Measurements from ENCODE around the gene MUS81. TPM values are rescaled to one million over a fixed set of nuclear protein-coding genes. Genes with fewer than 3 reads are reported as not detected.

Gene MUS81
- total and polyA plus RNA-seq, 2 of the 13 experiments (the other 11 are each of a cell fraction or from before 2014, with no cell fraction given), result 25.6 to 30.2 TPM

DNA sequence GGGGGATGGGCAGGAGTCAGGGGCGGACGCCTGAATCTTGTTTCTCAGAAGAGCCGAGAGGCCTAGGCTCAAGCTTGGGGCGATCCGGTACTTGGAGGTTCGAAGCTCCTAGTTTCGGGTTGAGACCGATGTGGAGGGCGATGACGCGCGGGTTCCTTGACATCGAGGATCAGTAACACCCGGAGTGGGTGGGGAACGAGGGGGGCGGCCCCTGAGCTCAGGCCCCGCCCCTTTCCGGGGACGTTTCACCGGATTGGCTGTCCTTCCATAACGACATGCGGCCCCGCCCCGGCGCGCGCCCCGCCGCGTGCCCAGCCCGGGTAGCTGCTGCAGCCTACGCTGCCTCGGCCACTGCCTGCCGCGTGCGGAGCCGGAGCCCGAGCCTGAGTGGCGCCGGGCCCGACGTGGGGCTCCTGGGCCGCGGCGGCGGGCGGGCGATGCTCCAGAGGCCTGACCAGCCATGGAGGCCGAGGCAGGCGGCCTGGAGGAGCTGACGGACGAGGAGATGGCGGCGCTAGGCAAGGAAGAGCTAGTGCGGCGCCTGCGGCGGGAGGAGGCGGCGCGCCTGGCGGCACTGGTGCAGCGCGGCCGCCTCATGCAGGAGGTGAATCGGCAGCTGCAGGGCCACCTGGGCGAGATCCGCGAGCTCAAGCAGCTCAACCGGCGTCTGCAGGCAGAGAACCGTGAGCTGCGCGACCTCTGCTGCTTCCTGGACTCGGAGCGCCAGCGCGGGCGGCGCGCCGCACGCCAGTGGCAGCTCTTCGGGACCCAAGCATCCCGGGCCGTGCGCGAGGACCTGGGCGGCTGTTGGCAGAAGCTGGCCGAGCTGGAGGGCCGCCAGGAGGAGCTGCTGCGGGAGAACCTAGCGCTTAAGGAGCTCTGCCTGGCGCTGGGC is 30.3 kb downstream of the MUS81 start, which contains the start of gene CCDC85B (continued):
- TF ChIP-seq, protein P1, sequence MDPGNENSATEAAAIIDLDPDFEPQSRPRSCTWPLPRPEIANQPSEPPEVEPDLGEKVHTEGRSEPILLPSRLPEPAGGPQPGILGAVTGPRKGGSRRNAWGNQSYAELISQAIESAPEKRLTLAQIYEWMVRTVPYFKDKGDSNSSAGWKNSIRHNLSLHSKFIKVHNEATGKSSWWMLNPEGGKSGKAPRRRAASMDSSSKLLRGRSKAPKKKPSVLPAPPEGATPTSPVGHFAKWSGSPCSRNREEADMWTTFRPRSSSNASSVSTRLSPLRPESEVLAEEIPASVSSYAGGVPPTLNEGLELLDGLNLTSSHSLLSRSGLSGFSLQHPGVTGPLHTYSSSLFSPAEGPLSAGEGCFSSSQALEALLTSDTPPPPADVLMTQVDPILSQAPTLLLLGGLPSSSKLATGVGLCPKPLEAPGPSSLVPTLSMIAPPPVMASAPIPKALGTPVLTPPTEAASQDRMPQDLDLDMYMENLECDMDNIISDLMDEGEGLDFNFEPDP (CRISPR knock-in tag; conservative IDR thresholded peaks at IDR 0.05), result no peak
- TF ChIP-seq PAF1 (CRISPR knock-in tag; IDR thresholded peaks at IDR 0.05) (no peak), JUND (CRISPR knock-in tag; IDR thresholded peaks at IDR 0.05) (peak; percentile 61; the same call in 1 of the 2 replicates), SATB2 (CRISPR knock-in tag; IDR thresholded peaks at IDR 0.05) (peak; percentile 88; the same call in 1 of the 2 replicates), SETDB1 (CRISPR knock-in tag; IDR thresholded peaks at IDR 0.05; ENCODE audit: borderline replicate concordance) (no peak), PAX8 (CRISPR knock-in tag; IDR thresholded peaks at IDR 0.05; ENCODE audit: borderline replicate concordance) (peak; percentile 34; the same call in 1 of the 2 replicates), ETV6 (CRISPR knock-in tag; conservative IDR thresholded peaks at IDR 0.05) (0 out of 2 replicates have a peak, but pooled peaks have one; percentile 24), RAD51 (IDR thresholded peaks at IDR 0.05; ENCODE audit: borderline replicate concordance) (no peak), HES4 (CRISPR knock-in tag; IDR thresholded peaks at IDR 0.05; ENCODE audit: borderline replicate concordance) (peak; percentile 94)
- TF ChIP-seq, protein P2, sequence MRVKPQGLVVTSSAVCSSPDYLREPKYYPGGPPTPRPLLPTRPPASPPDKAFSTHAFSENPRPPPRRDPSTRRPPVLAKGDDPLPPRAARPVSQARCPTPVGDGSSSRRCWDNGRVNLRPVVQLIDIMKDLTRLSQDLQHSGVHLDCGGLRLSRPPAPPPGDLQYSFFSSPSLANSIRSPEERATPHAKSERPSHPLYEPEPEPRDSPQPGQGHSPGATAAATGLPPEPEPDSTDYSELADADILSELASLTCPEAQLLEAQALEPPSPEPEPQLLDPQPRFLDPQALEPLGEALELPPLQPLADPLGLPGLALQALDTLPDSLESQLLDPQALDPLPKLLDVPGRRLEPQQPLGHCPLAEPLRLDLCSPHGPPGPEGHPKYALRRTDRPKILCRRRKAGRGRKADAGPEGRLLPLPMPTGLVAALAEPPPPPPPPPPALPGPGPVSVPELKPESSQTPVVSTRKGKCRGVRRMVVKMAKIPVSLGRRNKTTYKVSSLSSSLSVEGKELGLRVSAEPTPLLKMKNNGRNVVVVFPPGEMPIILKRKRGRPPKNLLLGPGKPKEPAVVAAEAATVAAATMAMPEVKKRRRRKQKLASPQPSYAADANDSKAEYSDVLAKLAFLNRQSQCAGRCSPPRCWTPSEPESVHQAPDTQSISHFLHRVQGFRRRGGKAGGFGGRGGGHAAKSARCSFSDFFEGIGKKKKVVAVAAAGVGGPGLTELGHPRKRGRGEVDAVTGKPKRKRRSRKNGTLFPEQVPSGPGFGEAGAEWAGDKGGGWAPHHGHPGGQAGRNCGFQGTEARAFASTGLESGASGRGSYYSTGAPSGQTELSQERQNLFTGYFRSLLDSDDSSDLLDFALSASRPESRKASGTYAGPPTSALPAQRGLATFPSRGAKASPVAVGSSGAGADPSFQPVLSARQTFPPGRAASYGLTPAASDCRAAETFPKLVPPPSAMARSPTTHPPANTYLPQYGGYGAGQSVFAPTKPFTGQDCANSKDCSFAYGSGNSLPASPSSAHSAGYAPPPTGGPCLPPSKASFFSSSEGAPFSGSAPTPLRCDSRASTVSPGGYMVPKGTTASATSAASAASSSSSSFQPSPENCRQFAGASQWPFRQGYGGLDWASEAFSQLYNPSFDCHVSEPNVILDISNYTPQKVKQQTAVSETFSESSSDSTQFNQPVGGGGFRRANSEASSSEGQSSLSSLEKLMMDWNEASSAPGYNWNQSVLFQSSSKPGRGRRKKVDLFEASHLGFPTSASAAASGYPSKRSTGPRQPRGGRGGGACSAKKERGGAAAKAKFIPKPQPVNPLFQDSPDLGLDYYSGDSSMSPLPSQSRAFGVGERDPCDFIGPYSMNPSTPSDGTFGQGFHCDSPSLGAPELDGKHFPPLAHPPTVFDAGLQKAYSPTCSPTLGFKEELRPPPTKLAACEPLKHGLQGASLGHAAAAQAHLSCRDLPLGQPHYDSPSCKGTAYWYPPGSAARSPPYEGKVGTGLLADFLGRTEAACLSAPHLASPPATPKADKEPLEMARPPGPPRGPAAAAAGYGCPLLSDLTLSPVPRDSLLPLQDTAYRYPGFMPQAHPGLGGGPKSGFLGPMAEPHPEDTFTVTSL (CRISPR knock-in tag; IDR thresholded peaks at IDR 0.05; ENCODE audit: borderline replicate concordance), result no peak
- TF ChIP-seq, protein P3, sequence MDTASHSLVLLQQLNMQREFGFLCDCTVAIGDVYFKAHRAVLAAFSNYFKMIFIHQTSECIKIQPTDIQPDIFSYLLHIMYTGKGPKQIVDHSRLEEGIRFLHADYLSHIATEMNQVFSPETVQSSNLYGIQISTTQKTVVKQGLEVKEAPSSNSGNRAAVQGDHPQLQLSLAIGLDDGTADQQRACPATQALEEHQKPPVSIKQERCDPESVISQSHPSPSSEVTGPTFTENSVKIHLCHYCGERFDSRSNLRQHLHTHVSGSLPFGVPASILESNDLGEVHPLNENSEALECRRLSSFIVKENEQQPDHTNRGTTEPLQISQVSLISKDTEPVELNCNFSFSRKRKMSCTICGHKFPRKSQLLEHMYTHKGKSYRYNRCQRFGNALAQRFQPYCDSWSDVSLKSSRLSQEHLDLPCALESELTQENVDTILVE (CRISPR knock-in tag; IDR thresholded peaks at IDR 0.05), result no peak
- TF ChIP-seq, protein P4, sequence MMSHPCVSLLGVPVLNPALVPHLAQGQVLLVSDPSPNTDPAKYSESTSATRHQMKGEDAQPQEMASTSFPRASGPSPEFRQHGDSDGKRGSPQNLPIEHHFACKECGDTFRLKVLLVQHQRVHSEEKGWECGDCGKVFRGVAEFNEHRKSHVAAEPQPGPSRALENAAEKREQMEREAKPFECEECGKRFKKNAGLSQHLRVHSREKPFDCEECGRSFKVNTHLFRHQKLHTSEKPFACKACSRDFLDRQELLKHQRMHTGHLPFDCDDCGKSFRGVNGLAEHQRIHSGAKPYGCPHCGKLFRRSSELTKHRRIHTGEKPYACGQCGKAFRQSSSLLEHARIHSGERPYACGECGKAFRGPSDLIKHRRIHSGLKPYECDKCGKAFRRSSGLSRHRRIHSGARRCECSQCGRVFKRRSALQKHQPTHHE (CRISPR knock-in tag; IDR thresholded peaks at IDR 0.05; ENCODE audit: borderline replicate concordance), result no peak
- TF ChIP-seq, protein P5, sequence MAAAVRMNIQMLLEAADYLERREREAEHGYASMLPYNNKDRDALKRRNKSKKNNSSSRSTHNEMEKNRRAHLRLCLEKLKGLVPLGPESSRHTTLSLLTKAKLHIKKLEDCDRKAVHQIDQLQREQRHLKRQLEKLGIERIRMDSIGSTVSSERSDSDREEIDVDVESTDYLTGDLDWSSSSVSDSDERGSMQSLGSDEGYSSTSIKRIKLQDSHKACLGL (CRISPR knock-in tag; IDR thresholded peaks at IDR 0.05), result no peak; the same call in 1 of the 2 replicates

Measured in HepG2 (cell line).